Posterior vena cava (tissue), 2 donors: Measurements from ENCODE around the gene ZNF771. TPM values are rescaled to one million over a fixed set of nuclear protein-coding genes. Genes with fewer than 3 reads are reported as not detected.

Source experiments
- DNase-seq: peaks from one replicate; pipeline ENCODE4 v3.0.0-alpha.2; 2020; ENCODE audit warnings: low spot score
- intact Hi-C, 2 donors: fragments of 100-400 bp; cut with DNase I; formaldehyde crosslinking; loops; one replicate each; pipeline versions ENCODE4 v1.14.1 to v1.14.2; 2022 to 2023
- long read RNA-seq, 2 donors: library from polyadenylated mRNA; unstranded; transcript quantifications; one replicate each; pipeline ENCODE4 v2.0.0, GENCODE V29; 2020 to 2021
- total RNA-seq, 2 donors: library from RNA; stranded (reverse); fragmentation: NEBNext Ultra II Directional; extraction: Animal tissue kit (Norgen Biotek cat#: 25700); gene quantifications; one replicate each; pipeline ENCODE4 v1.2.1, GENCODE V29; 2021
- donor health status: DM: yes; HTN: yes; CAD: no.
- donor health status: DM: yes; HTN: yes; CAD: no.

Gene ZNF771
- total RNA-seq = 1 to 10 TPM; 5.6 to 6.1 TPM
- long read RNA-seq, donor 1, transcript ZNF771-201 (3 exons, 2,371 nt) = major isoform, 5 of 10 reads
- long read RNA-seq, donor 1, partial matches to known transcripts = 1 of 10 reads
- long read RNA-seq, donor 1, other reads (novel, unspliced or antisense) = 1 of 10 reads
- long read RNA-seq, donor 2, partial matches to known transcripts = 1 of 8 reads
- long read RNA-seq, donor 2, other reads (novel, unspliced or antisense) = 3 of 8 reads

- intact Hi-C loops = loop anchor here in 1 of 2 donors (1.0 kb wide), 1 partner anchor 44 kb away; no protein-coding TSS in a partner anchor
- DNase-seq = peak; percentile 98
Measured at GRCh38 chr16:30407102-30407803, at the start of gene ZNF771. ZNF771 (plus strand) TSS chr16:30407606; CDS start chr16:30408054, 448 bp downstream.

DNA sequence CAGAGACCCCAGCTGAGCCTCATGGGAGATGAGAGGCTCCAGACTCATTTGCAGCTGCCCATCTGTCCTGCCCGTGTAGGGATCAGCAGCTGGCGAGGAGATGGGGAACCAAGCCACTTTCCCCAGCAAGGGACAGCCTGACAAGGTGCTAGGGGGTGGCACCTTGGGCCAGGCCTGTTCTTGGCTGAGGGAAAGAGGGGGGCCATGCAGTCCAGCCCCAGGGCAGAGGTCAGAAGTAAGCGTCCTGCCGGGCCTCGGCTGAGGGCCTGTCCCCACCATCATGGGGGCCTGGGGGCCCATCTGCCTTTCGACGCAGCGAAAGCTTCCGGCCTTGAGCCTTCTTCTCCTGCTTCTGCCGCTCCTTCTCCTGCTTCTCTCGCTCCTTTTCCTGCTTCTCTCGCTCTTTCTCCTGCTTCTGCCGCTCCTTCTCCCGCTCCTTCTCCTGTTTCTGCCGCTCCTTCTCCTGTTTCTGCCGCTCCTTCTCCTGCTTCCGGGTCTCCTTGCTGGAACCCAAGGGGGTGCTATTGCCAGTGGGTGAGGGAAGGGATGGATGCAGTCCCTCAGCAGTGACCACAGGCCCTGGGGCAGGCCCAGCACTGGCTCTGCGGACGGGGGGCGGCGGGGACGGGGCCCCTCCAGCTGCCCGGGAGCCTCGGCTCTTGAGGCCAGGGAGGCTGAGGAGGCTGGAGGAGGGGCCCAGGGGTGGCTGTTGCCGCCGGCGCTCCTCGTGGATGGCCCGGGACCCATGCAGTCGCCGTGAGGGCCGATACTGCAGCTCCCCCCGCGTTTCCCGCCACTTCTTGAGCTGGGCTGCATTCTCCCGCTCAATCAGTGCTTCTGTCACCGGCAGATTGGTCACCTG is 49.5 kb upstream of the ZNF771 start:
- intact Hi-C loops = no loop called here
- DNase-seq = no peak

DNA sequence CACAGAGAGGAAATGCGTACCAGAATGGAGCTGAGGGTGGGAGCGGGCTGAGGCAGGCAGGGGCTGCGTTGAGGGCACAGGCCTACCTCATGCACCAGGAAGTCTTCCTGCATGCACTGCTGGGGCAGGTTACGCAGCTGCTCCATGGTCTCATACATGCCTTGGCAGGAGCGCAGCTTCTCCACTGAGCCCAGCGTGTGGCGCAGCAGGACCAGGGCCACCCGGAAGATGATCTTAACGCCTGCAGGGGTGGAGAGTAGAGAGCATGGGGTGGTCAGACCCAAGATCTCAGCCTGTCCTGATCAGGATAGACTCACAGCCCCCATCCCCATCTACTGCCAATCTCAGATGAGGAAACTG is 48.8 kb upstream of the ZNF771 start:
- intact Hi-C loops = no loop called here
- no peak for DNase-seq

- intact Hi-C loops = no loop called here
- no peak for DNase-seq
Measured at GRCh38 chr16:30358990-30359870, 48.2 kb upstream of the ZNF771 start.

GRCh38 chr16:30359871-30360170 is 47.6 kb upstream of the ZNF771 start:
- intact Hi-C loops = no loop called here

GRCh38 chr16:30361180-30361579 is 46.2 kb upstream of the ZNF771 start:
- intact Hi-C loops = no loop called here
- no peak for DNase-seq

More at GRCh38 chr16:30359871-30360170, 47.6 kb upstream of the ZNF771 start:
- no peak for DNase-seq

DNA sequence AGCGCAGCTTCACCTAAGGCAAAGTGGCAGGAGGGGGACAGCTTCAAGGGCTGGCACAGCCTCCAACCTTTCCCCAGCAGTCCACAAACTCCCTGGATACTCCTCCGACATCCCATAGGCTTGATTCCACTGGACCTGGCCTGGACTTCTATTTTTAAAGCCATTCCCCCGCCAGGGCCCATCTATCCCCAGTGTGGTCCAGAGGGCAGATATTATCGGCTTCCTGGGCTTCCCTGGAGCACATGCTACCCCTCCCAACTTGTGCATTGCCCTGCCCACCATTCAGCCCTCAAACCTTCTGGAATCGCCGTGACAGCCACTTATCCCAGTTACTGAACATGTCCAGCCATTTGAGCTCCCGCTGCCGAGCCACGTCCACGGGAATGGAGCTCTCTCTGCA is 42.2 kb upstream of the ZNF771 start:
- no peak for DNase-seq
- intact Hi-C loops = no loop called here

DNA sequence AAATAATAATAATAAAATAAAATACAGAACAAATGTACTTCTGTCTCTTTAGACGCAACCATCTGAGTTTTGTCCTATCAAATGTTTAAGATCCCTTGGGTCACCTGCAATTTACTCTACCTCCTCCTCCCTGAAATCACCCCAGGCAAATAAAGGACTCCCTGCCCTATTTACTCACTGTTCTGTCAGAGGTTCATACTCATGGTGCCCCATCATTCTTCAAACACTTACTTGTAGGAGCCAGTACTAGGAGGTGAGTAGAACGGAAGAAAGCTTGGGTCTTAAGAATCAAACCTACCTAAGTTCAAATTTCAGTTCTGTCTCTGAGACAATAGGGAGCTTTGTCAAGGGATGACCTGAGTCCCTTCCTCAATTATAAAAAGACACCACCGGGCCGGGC is 40.9 kb upstream of the ZNF771 start:
- DNase-seq = no peak
- intact Hi-C loops = no loop called here

DNA sequence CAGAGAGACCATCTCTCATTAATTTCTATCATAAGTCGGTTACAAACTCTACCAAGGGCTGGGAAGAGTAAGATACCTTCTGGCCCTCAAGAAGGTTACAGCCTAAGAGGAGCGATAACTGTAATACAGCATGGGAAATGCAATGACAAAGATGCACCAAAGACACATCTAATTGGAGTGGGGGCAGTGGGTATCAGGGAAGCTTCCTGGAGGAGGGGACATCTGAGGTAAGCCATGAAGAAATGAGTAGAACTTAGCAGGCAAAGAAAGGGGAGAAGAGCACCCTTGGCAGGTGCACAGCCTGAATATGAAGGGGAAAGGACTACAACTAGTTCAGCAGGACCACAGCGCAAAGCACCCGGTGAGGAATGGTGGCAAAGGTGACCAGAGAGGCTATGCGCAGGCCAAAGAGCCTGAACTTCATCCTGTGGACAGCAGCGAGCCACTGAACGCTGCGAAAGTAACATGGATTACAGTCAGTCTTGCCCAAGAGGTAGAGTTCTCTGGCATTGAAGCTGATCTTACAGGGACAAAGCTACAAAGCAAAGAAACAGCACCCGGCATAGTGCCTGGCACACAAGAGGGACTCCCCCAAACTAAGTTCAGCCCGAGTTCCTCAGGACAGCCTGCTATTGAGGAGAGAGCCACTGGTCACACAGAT is 39.9 kb upstream of the ZNF771 start:
- no peak for DNase-seq

DNA sequence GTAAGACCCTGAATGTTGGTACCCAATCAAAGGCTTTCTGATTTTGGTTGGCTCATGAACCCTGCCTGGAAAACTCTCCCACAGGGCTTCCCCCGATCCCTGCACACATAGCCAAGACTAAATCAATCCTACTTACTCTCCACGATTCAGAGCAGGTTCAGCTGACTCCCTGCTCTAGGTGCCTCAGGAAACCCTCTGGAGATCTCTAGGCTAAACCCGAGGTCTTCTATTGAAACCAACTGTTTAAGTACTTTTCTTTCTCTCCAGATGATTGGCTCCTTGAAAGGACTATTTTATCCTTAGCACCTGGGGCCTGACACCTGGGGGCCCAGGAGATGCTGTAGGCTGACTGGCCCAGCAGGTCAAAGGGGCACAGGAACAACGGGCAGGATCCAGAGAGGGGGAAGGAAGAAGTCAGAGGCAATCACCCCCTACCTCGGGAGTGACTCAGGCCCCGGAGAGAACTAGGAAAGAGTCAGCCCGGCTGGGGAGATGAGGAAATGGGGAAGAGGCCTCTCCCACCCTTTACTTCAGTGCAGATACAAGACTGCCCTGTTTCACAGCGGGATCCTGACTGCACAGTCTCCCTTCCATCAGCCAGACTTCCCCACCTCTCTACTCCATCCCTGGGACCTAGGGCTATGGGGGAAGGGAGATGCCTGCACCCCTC is 39.1 kb upstream of the ZNF771 start:
- DNase-seq = no peak
- intact Hi-C loops = no loop called here

More for the DNA sequence above, 39.9 kb upstream of the ZNF771 start:
- intact Hi-C loops = no loop called here

GRCh38 chr16:30368792-30369090 is 38.7 kb upstream of the ZNF771 start:
- intact Hi-C loops = no loop called here

GRCh38 chr16:30369091-30369937 is 38.1 kb upstream of the ZNF771 start:
- intact Hi-C loops = no loop called here
- no peak for DNase-seq

More at GRCh38 chr16:30368792-30369090, 38.7 kb upstream of the ZNF771 start:
- DNase-seq = no peak

DNA sequence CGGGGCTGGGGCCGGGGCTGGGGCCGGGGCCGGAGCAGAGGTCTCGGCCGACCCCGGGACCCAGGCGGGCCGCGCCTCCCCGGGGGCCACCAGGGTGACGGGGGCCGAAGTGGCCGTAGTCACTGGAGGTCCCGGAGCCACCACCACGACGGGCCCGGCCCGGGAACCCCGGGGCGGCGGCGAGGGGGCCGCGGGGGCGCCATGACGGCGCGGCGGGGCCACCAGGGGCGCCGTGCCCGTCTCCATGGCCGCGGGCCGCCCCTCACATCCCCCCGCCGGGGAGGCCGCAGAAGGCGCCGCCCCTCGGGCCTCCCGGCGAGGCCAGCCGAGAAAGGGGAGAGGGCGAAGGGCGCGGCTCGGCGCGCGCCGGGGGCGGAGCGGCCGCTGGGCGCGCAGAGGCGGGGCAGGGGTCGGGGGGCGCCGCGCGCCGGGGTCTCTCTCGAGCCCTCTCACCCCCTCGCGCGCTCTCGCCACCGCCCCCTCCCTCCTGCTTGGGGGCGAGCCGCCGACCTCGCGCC is 37.4 kb upstream of the ZNF771 start:
- intact Hi-C loops = no loop called here

DNA sequence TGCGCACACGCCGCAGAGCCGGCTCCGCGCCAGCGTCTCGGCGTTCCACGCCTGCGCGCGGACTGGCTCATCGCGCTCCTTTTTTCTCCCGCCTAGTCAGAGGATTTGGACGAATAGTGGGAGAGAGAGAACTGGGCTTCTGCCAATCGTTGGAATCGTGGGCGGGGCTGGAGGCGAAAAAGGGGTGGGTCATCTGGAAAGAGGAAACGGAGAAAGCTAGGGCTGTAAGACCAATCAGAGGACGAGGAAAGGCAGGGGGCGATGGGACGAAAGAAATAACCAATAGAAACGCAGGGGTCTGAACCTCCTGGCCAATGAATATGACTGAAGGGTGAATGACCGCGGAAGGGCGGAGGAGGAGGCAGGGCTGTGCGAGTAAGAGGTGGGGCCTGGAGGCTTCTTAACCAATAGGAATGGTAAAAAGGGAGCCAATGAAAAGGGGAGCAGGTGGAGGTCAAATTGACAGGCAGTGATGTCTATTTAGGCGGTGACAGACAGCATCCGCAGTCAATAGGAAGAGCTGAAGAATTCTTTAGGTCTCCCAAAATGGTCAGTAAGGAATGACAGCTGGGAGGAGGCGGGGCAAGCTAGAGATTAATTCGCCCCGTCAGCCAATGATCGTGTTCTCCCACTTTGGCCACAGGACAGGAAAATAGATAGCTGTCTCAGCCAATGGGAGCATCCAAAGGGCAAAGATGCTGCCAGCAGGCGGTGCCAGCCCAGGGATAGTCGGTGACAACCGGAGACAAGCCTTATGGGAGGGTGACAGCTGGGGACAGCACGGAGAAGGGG is 36.8 kb upstream of the ZNF771 start, which contains the start of gene TBC1D10B:
Gene TBC1D10B, minus strand, starts transcription at position 39 of the 792 bp plus-strand sequence. CDS start 311 bp downstream, outside the sequence.
- intact Hi-C loops = no loop called here
- peak; percentile 99 for DNase-seq

More for the DNA sequence above, 37.4 kb upstream of the ZNF771 start:
- DNase-seq = no peak

- no peak for DNase-seq
- intact Hi-C loops = no loop called here
Measured at GRCh38 chr16:30371248-30371816, 36.1 kb upstream of the ZNF771 start.
